Measurements from ENCODE around the gene TMEM108. TPM values are rescaled to one million over a fixed set of nuclear protein-coding genes. Genes with fewer than 3 reads are reported as not detected.
A peak's percentile ranks its signal among the peaks of the same experiment; 100 is the strongest.

Gene TMEM108
- polyA plus RNA-seq, 1 of the 3 experiments (the other 2 are of a cell fraction), result 8.6 TPM

DNA sequence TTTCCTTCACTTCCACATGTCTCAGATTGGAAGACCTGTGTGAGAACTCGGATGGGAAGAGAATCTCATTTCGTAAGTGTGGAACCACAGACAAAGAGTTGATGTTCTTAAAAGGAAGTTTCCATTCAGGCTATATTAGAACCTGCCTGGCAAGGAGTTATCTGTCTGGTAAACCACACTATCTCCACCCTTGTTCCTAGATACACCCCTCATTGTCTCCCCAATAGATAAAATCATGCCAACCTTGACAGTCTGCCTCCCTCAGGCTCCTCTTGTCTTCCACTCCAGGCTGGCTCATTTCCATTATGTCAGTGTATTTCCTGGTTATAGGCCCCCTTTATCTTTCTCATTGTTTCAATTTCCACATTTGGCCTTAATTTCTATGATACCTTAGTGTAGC is 89.2 kb downstream of the TMEM108 start:
- POLR2A ChIA-PET, result no interaction called here

DNA sequence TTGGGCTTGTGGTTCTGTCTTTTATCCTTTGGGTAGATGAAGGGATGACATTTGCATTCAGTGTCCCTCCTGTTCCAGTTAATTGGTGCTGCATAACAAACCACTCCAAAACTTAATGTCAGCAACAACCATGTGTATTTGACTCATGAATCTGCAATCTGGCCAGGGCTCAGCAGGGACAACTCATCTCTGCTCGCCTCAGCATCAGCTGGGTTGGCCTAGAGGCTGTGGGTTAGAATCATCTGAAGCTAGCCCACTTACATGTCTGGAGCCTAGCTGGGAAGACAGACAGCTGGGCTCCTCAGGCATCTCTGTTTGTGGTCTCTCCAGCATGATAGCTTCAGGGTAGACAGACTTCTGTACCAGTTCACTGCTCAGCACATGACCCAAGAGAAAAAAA is 92.0 kb downstream of the TMEM108 start:
- ChIA-PET POLR2A (no interaction called here), CTCF (interaction anchor here (0.6 to 1.2 kb wide), 3 partner anchors 18 to 186 kb away, joined by 3 to 6 read pairs (median 3); no protein-coding TSS in a partner anchor)
- no peaks in the 10 kb centered on the region for H3K9me3 ChIP-seq
- H3K79me2 ChIP-seq (ENCODE audit: insufficient read depth), result no peaks in the 10 kb centered on the region
- H3K9me2 ChIP-seq, result no peaks in the 10 kb centered on the region
- H4K20me1 ChIP-seq (ENCODE audit: insufficient read depth), result no peaks in the 10 kb centered on the region
- no peak for TF ChIP-seq TAF1 (IDR thresholded peaks at IDR 0.05; ENCODE audit: borderline replicate concordance, low read depth, low read length)
- TF ChIP-seq FOSL2 (IDR thresholded peaks at IDR 0.05; ENCODE audit: borderline replicate concordance, low read depth), result peak; percentile 31; the same call in 1 of the 2 replicates
- TF ChIP-seq JUND (IDR thresholded peaks at IDR 0.05), result peak; percentile 15; the same call in 1 of the 2 replicates
- TF ChIP-seq, protein P1, sequence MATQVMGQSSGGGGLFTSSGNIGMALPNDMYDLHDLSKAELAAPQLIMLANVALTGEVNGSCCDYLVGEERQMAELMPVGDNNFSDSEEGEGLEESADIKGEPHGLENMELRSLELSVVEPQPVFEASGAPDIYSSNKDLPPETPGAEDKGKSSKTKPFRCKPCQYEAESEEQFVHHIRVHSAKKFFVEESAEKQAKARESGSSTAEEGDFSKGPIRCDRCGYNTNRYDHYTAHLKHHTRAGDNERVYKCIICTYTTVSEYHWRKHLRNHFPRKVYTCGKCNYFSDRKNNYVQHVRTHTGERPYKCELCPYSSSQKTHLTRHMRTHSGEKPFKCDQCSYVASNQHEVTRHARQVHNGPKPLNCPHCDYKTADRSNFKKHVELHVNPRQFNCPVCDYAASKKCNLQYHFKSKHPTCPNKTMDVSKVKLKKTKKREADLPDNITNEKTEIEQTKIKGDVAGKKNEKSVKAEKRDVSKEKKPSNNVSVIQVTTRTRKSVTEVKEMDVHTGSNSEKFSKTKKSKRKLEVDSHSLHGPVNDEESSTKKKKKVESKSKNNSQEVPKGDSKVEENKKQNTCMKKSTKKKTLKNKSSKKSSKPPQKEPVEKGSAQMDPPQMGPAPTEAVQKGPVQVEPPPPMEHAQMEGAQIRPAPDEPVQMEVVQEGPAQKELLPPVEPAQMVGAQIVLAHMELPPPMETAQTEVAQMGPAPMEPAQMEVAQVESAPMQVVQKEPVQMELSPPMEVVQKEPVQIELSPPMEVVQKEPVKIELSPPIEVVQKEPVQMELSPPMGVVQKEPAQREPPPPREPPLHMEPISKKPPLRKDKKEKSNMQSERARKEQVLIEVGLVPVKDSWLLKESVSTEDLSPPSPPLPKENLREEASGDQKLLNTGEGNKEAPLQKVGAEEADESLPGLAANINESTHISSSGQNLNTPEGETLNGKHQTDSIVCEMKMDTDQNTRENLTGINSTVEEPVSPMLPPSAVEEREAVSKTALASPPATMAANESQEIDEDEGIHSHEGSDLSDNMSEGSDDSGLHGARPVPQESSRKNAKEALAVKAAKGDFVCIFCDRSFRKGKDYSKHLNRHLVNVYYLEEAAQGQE (IDR thresholded peaks at IDR 0.05; ENCODE audit: low read depth, low read length), result no peak
- no peak for TF ChIP-seq CHD2 (IDR thresholded peaks at IDR 0.05; ENCODE audit: low read length, partially characterized antibody)
- H3F3A ChIP-seq (replicated peaks; ENCODE audit: insufficient read depth), result no peaks in the 10 kb centered on the region
- H3K9ac ChIP-seq, result no peak overlapping the region
- H3K4me1 ChIP-seq (ENCODE audit: control insufficient read depth in 1 of 2, insufficient read depth in 2 of 2, low read depth in 1 of 2, low read length in 1 of 2), result peaks cover 0 to 19% of the 10 kb centered on the region in 2 experiments; a peak in 2 of 4 replicates
- peak overlapping the region in 1 of 2 experiments; percentile 75; a peak in 2 of 4 replicates for H3K27ac ChIP-seq (ENCODE audit: low read depth in 2 of 2, low read length in 1 of 2)
- no peak overlapping the region for H3K4me3 ChIP-seq (ENCODE audit: low read depth in 2 of 2, low read length in 1 of 2)
- WGBS (ENCODE audit: low lambda C conversion rate), result 50% methylated on average over 1 of the region's 1 CpG
- H2AFZ ChIP-seq (ENCODE audit: low read depth), result no peak overlapping the region
- no peaks in the 10 kb centered on the region for H3K27me3 ChIP-seq (ENCODE audit: insufficient read depth)
- H3K36me3 ChIP-seq (replicated peaks in 1 of 2; ENCODE audit: control insufficient read depth in 1 of 2, insufficient read depth in 2 of 2, low read length in 1 of 2), result no peaks in the 10 kb centered on the region
- H3K4me2 ChIP-seq, result no peak overlapping the region
- DNase-seq, result no peak

More for the DNA sequence above, 89.2 kb downstream of the TMEM108 start:
- Histone ChIP-seq H3K27ac (ENCODE audit: low read depth in 2 of 2, low read length in 1 of 2) (peak overlapping the region in 1 of 2 experiments; percentile 20; a peak in 1 of 4 replicates), H3K27me3 (ENCODE audit: insufficient read depth) (no peaks in the 10 kb centered on the region), H3K9me3 (no peaks in the 10 kb centered on the region), H3F3A (replicated peaks; ENCODE audit: insufficient read depth) (no peaks in the 10 kb centered on the region), H3K4me1 (ENCODE audit: control insufficient read depth in 1 of 2, insufficient read depth in 2 of 2, low read depth in 1 of 2, low read length in 1 of 2) (peaks cover 0 to 28% of the 10 kb centered on the region in 2 experiments; a peak in 2 of 4 replicates), H4K20me1 (ENCODE audit: insufficient read depth) (no peaks in the 10 kb centered on the region), H2AFZ (ENCODE audit: low read depth) (no peak overlapping the region), H3K4me2 (no peak overlapping the region), H3K4me3 (ENCODE audit: low read depth in 2 of 2, low read length in 1 of 2) (no peak overlapping the region), H3K79me2 (ENCODE audit: insufficient read depth) (no peaks in the 10 kb centered on the region), H3K9me2 (no peaks in the 10 kb centered on the region), H3K9ac (no peak overlapping the region), H3K36me3 (replicated peaks in 1 of 2; ENCODE audit: control insufficient read depth in 1 of 2, insufficient read depth in 2 of 2, low read length in 1 of 2) (no peaks in the 10 kb centered on the region)
- CTCF ChIA-PET, result no interaction called here
- DNase-seq, result no peak
- TF ChIP-seq POLR2AphosphoS5 (IDR thresholded peaks at IDR 0.05; ENCODE audit: low read depth, low read length) (no peak), TAF1 (IDR thresholded peaks at IDR 0.05; ENCODE audit: borderline replicate concordance, low read depth, low read length) (no peak), TEAD4 (IDR thresholded peaks at IDR 0.05; ENCODE audit: borderline replicate concordance, insufficient read depth) (no peak), GABPA (IDR thresholded peaks at IDR 0.05; ENCODE audit: low read depth) (no peak), MEF2A (IDR thresholded peaks at IDR 0.05; ENCODE audit: borderline replicate concordance, low read depth) (no peak), EP300 (IDR thresholded peaks at IDR 0.05; ENCODE audit: borderline replicate concordance in 1 of 2, low read depth in 1 of 2, low read length in 1 of 2) (no peak), TCF12 (IDR thresholded peaks at IDR 0.05) (no peak), RXRA (IDR thresholded peaks at IDR 0.05; ENCODE audit: borderline replicate concordance, low read depth) (no peak)
- TF ChIP-seq, protein P2, sequence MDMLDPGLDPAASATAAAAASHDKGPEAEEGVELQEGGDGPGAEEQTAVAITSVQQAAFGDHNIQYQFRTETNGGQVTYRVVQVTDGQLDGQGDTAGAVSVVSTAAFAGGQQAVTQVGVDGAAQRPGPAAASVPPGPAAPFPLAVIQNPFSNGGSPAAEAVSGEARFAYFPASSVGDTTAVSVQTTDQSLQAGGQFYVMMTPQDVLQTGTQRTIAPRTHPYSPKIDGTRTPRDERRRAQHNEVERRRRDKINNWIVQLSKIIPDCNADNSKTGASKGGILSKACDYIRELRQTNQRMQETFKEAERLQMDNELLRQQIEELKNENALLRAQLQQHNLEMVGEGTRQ (IDR thresholded peaks at IDR 0.05; ENCODE audit: borderline replicate concordance, low read depth, low read length), result no peak
- TF ChIP-seq, protein P3, sequence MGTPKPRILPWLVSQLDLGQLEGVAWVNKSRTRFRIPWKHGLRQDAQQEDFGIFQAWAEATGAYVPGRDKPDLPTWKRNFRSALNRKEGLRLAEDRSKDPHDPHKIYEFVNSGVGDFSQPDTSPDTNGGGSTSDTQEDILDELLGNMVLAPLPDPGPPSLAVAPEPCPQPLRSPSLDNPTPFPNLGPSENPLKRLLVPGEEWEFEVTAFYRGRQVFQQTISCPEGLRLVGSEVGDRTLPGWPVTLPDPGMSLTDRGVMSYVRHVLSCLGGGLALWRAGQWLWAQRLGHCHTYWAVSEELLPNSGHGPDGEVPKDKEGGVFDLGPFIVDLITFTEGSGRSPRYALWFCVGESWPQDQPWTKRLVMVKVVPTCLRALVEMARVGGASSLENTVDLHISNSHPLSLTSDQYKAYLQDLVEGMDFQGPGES (IDR thresholded peaks at IDR 0.05; ENCODE audit: low read depth, low read length), result no peak
- 83% methylated on average over 2 of the region's 2 CpGs for WGBS (ENCODE audit: low lambda C conversion rate)

Measured in SK-N-SH (cell line).